Heart left ventricle (tissue), 16 donors: ENCODE data around the gene ZNF555. TPM values are rescaled to one million over a fixed set of nuclear protein-coding genes. Genes with fewer than 3 reads are reported as not detected.
A peak's percentile ranks its signal among the peaks of the same experiment; 100 is the strongest.
"Not testable (repeated sequence)": the region's sequence is repeated elsewhere in the genome, so short reads cannot be mapped to it uniquely, and the experiment has no call there.

ENCODE experiments used
- ATAC-seq, 4 donors: fragments of 200-7000 bp; cut with Tn5 transposase; one replicate each; pipeline ENCODE4 v1.9.1; 2020 to 2022; ENCODE audit warnings: moderate library complexity in 4 of 4, mild to moderate bottlenecking in 3 of 4, moderate number of reproducible peaks in 1 of 4
- DNase-seq, 5 donors: peaks; one replicate each; pipeline ENCODE4 v3.0.0-alpha.2; 2020
- H3K27ac ChIP-seq, 12 donors: fragments of 200-600 bp; sonication (generic) in 4 of 12; one replicate each; pipeline versions ENCODE4 v1.5.0 to v1.8.0; 2016 to 2022; ENCODE audit warnings: mild to moderate bottlenecking in 2 of 12
- H3K27me3 ChIP-seq, 9 donors: fragments of 200-600 bp; sonication (generic) in 2 of 9; one replicate each; pipeline versions ENCODE4 v1.5.1 to v1.8.0; 2016 to 2022; ENCODE audit warnings: mild to moderate bottlenecking in 3 of 9
- H3K36me3 ChIP-seq, 9 donors: fragments of 200-600 bp; sonication (generic) in 2 of 9; one replicate each; pipeline versions ENCODE4 v1.5.0 to v1.8.0; 2018 to 2022; ENCODE audit warnings: mild to moderate bottlenecking in 2 of 9
- H3K4me1 ChIP-seq, 12 donors: fragments of 200-600 bp; sonication (generic) in 4 of 12; one replicate each; pipeline versions ENCODE4 v1.5.0 to v1.8.0; 2016 to 2022; ENCODE audit warnings: mild to moderate bottlenecking in 3 of 12
- H3K4me3 ChIP-seq, 12 donors: fragments of 200-600 bp; sonication (generic) in 4 of 12; one replicate each; pipeline versions ENCODE4 v1.5.0 to v1.8.0; 2017 to 2022; ENCODE audit warnings: mild to moderate bottlenecking in 9 of 12, moderate library complexity in 4 of 12
- H3K9me3 ChIP-seq, 12 donors: fragments of 200-600 bp; sonication (generic) in 4 of 12; one replicate each; pipeline versions ENCODE4 v1.5.0 to v1.8.0; 2016 to 2022; ENCODE audit warnings: mild to moderate bottlenecking in 1 of 12
- CTCF ChIP-seq, 12 donors: fragments of 200-600 bp; sonication (generic) in 4 of 12; IDR thresholded peaks; one replicate each; pipeline versions ENCODE4 v1.5.0 to v1.8.0; 2018 to 2022; ENCODE audit warnings: antibody characterized with exemption in 12 of 12, mild to moderate bottlenecking in 5 of 12
- POLR2A ChIP-seq, 2 donors: fragments of 450-650 bp; IDR thresholded peaks; one replicate each; pipeline ENCODE4 v1.6.1; 2017; ENCODE audit warnings: antibody characterized with exemption in 2 of 2, mild to moderate bottlenecking in 2 of 2, moderate library complexity in 2 of 2
- WGBS, 4 donors: extraction: QIAGEN DNeasy Blood & Tissue Kit in 2 of 4; methylation state at CpG; one replicate each; pipeline versions ENCODE4 v1.1.5 to v1.1.7; 2013 to 2018; 5-methylcytosine and 5-hydroxymethylcytosine counted together
- intact Hi-C, 10 donors: fragments of 100-400 bp; cut with DNase I; formaldehyde crosslinking; loops; one replicate each; pipeline versions ENCODE4 v1.11.1 to v1.14.2; 2022
- polyA plus RNA-seq, 2 donors: library from polyadenylated mRNA; stranded (reverse); fragments of 200-250 nt; gene quantifications; one replicate each; pipeline ENCODE4 v1.2.3, GENCODE V29; 2013
- total RNA-seq, 9 donors: library from RNA; depleted of rRNA in 2 of 9; stranded (reverse); fragments of >200 nt in 2 of 9; fragmentation: NEBNext Ultra II Directional in 3 of 9; extraction: Animal tissue kit (Norgen Biotek cat#: 25700) in 3 of 9; gene quantifications; one replicate each; pipeline versions ENCODE4 v1.1.0 to v1.2.4, GENCODE V29; 2016 to 2023
- donor health status: ischemic (EF 13 %, LVEDD 7.1; RV severe dilation, severe dysfunction).
- donor health status: healthy with polysubstance abuse.
- donor health status: DM: no; HTN: yes; CAD: no.
- donor health status: DM: no; HTN: no; CAD: no.
- donor health status: ischemic (EF 25% LVEDD 6.9; RV normal size, moderate dysfunction).
- donor health status: ischemic (EF 25% LVEDD 5.7; RV mildly dilated, moderate dysfunction).
- donor health status: healthy.
- donor health status: DM: yes; HTN: yes; CAD: no.
- donor health status: ischemic (EF 35%, LVEDD 5.7; RV mildly dilated, moderate dysfunction).
- donor health status: nonischemic (EF 11% LVEDD 7.7; RV severe dilation, severe dysfunction).
- donor health status: DM: yes; HTN: yes; CAD: no.
- donor health status: PGD.
- donor health status: ischemic (EF 29% LVEDD 5.4; RV normal size, mild dysfunction).
- donor health status: nonischemic (EF 23%, LVEDD 6.1; RV moderate dilation, normal function).

ZNF555 gene
- total and polyA plus RNA-seq, 11 donors, result 2.7 to 11.5 (median 8.1) TPM

- intact Hi-C loops, result loop anchor here in 1 of 10 donors (10.0 kb wide), 1 partner anchor 232 kb away; no protein-coding TSS in a partner anchor
- Histone ChIP-seq H3K27me3 (no peaks in the 10 kb centered on the region), H3K4me1 (peaks cover 0 to 8% (median 5%) of the 10 kb centered on the region in 12 donors), H3K4me3 (no peak overlapping the region), H3K27ac (no peak overlapping the region), H3K9me3 (peaks cover 0 to 18% (median 8%) of the 10 kb centered on the region in 12 donors), H3K36me3 (no peaks in the 10 kb centered on the region)
- TF ChIP-seq CTCF (IDR thresholded peaks at IDR 0.05), result no peak
- no peak for TF ChIP-seq POLR2A (IDR thresholded peaks at IDR 0.05)
- 71 to 79% (median 78%) methylated on average over 8 of the region's 8 CpGs for WGBS, 4 donors
- DNase-seq (no peak), ATAC-seq (no peak)
Measured at GRCh38 chr19:2896694-2897093, 55.4 kb downstream of the ZNF555 start.

GRCh38 chr19:2900296-2901252, 59.3 kb downstream of the ZNF555 start, which contains the start of gene ZNF57:
Gene ZNF57 (plus strand): TSS chr19:2900928. CDS start chr19:2901046, 118 bp downstream.
- TF ChIP-seq POLR2A (IDR thresholded peaks at IDR 0.05) (peak in 1 of 2 donors; percentile 59), CTCF (IDR thresholded peaks at IDR 0.05) (no peak)
- ATAC-seq (peak; percentile 99 to 100 (median 99)), DNase-seq (peak; percentile 100)
- Histone ChIP-seq H3K36me3 (no peaks in the 10 kb centered on the region), H3K27me3 (no peaks in the 10 kb centered on the region), H3K4me1 (peaks cover 0 to 8% (median 3%) of the 10 kb centered on the region in 12 donors), H3K27ac (peak within 1 kb of the TSS in 11 of 12 donors; percentile 66 to 93 (median 80)), H3K9me3 (peaks cover 0 to 18% (median 8%) of the 10 kb centered on the region in 12 donors), H3K4me3 (peak within 1 kb of the TSS; percentile 40 to 86 (median 70))
- whole genome bisulfite sequencing, 4 donors, result 0 to 1% (median 0%) methylated on average over 62 to 100 of the region's 100 CpGs
- intact Hi-C loops, result loop anchor here in 9 of 10 donors (2.0 to 5.0 kb wide), 2 partner anchors 42 to 44 kb away; partner anchors contain the start of gene ZNF77 (in 9 of the 9)

GRCh38 chr19:2902590-2903218, 61.4 kb downstream of the ZNF555 start:
- DNase-seq, result no peak

GRCh38 chr19:2903326-2903725, 62.1 kb downstream of the ZNF555 start:
- H3K4me3 ChIP-seq, H3K9me3 ChIP-seq, ATAC-seq, DNase-seq, H3K27ac ChIP-seq, H3K36me3 ChIP-seq, H3K27me3 ChIP-seq, H3K4me1 ChIP-seq: not testable (repeated sequence)
- 92 to 97% (median 95%) methylated on average over 13 of the region's 13 CpGs for whole genome bisulfite sequencing, 4 donors
- intact Hi-C loops, result loop anchor here in 8 of 10 donors (5.0 kb wide), 1 partner anchor 39 kb away; the partner anchor contains the start of gene ZNF77 (in 8 of the 8)

More at GRCh38 chr19:2902590-2903218, 61.4 kb downstream of the ZNF555 start:
- TF ChIP-seq CTCF (IDR thresholded peaks at IDR 0.05), result no peak
- no peak for TF ChIP-seq POLR2A (IDR thresholded peaks at IDR 0.05)
- Histone ChIP-seq H3K27ac (no peak overlapping the region), H3K27me3 (no peaks in the 10 kb centered on the region), H3K4me1 (peaks cover 0 to 8% (median 3%) of the 10 kb centered on the region in 12 donors), H3K9me3 (peaks cover 0 to under 1% (median 0%) of the 10 kb centered on the region in 12 donors), H3K36me3 (no peaks in the 10 kb centered on the region), H3K4me3 (no peak overlapping the region)
- intact Hi-C loops, result loop anchor here in 8 of 10 donors (5.0 kb wide), 1 partner anchor 40 kb away; the partner anchor contains the start of gene ZNF77 (in 8 of the 8)
- WGBS, 4 donors, result 91% methylated on average over 8 to 13 of the region's 13 CpGs
- ATAC-seq, result no peak
